Keratinocyte (primary cell): ENCODE data around the gene TOX2.

Experiments
- CTCF ChIP-seq, 3 experiments: IDR thresholded peaks in 1 of 3; conservative IDR thresholded peaks in 1 of 3; optimal IDR thresholded peaks in 1 of 3; 2 replicates in 2 of 3; 3 replicates in 1 of 3; pipeline versions ENCODE3 to v1.5.1; 2011; ENCODE audit warnings: low read length in 3 of 3, mild to moderate bottlenecking in 3 of 3, moderate library complexity in 2 of 3, control low read depth in 1 of 3, inconsistent platforms in 1 of 3; ENCODE audit not compliant: insufficient read depth in 2 of 3; ENCODE audit errors: extremely low read depth in 1 of 3
- EZH2 ChIP-seq: IDR thresholded peaks from one replicate; pipeline ENCODE4 v1.6.1; 2012; ENCODE audit warnings: inconsistent platforms, mild to moderate bottlenecking, low read length, moderate library complexity

GRCh38 chr20:44073011-44073674, 158.5 kb downstream of the TOX2 start:
- no peak for TF ChIP-seq EZH2
- TF ChIP-seq CTCF (optimal IDR thresholded peaks at IDR 0.05 in 1 of 3, IDR thresholded peaks at IDR 0.05 in 1 of 3, conservative IDR thresholded peaks at IDR 0.05 in 1 of 3; ENCODE audit: extremely low read depth in 1 of 3, insufficient read depth in 2 of 3, low read length in 3 of 3): no peak
